Measurements from ENCODE around the gene RNF144B.
"Not testable (repeated sequence)": the region's sequence is repeated elsewhere in the genome, so short reads cannot be mapped to it uniquely, and the experiment has no call there.

The RNF144B gene

GRCh38 chr6:18441251-18441979, 54.3 kb downstream of the RNF144B start:
- no peak for DNase-seq (ENCODE audit: low read depth, low spot score)

GRCh38 chr6:18444111-18444510, 57.0 kb downstream of the RNF144B start:
- DNase-seq (ENCODE audit: low read depth, low spot score): no peak

- DNase-seq (ENCODE audit: low read depth, low spot score): no peak
These were observed 58.1 kb downstream of the RNF144B start for GRCh38 chr6:18445228-18445627.

- no peak for DNase-seq (ENCODE audit: low read depth, low spot score)
These were observed 59.6 kb downstream of the RNF144B start for GRCh38 chr6:18446771-18447170.

- no peak for DNase-seq (ENCODE audit: low read depth, low spot score)
These were observed 60.4 kb downstream of the RNF144B start for GRCh38 chr6:18447552-18447951.

GRCh38 chr6:18451756-18452155, 64.6 kb downstream of the RNF144B start:
- no peak for DNase-seq (ENCODE audit: low read depth, low spot score)

- no peak for DNase-seq (ENCODE audit: low read depth, low spot score)
These were observed 67.3 kb downstream of the RNF144B start for GRCh38 chr6:18454446-18454845.

- no peak for DNase-seq (ENCODE audit: low read depth, low spot score)
These were observed 70.1 kb downstream of the RNF144B start for GRCh38 chr6:18457065-18457737.

- not testable (repeated sequence) for DNase-seq (ENCODE audit: low read depth, low spot score)
These were observed 70.9 kb downstream of the RNF144B start for GRCh38 chr6:18458086-18458485.

GRCh38 chr6:18463429-18463828, 76.3 kb downstream of the RNF144B start:
- DNase-seq (ENCODE audit: low read depth, low spot score): no peak

GRCh38 chr6:18464176-18464575, 77.0 kb downstream of the RNF144B start:
- DNase-seq (ENCODE audit: low read depth, low spot score): no peak

GRCh38 chr6:18465410-18466154, 78.4 kb downstream of the RNF144B start:
- no peak for DNase-seq (ENCODE audit: low read depth, low spot score)

- DNase-seq (ENCODE audit: low read depth, low spot score): no peak
These were observed 80.8 kb downstream of the RNF144B start for GRCh38 chr6:18467741-18468502.

- DNase-seq (ENCODE audit: low read depth, low spot score): no peak
These were observed 81.3 kb downstream of the RNF144B start for GRCh38 chr6:18468503-18468843.

- no peak for DNase-seq (ENCODE audit: low read depth, low spot score)
These were observed 82.4 kb downstream of the RNF144B start for GRCh38 chr6:18469536-18469935.

GRCh38 chr6:18471232-18471964, 84.2 kb downstream of the RNF144B start:
- DNase-seq (ENCODE audit: low read depth, low spot score): no peak

GRCh38 chr6:18472941-18473340, 85.8 kb downstream of the RNF144B start:
- DNase-seq (ENCODE audit: low read depth, low spot score): no peak

- no peak for DNase-seq (ENCODE audit: low read depth, low spot score)
These were observed 86.6 kb downstream of the RNF144B start for GRCh38 chr6:18473755-18474154.

GRCh38 chr6:18477301-18477941, 90.3 kb downstream of the RNF144B start:
- DNase-seq (ENCODE audit: low read depth, low spot score): no peak

GRCh38 chr6:18478610-18479009, 91.5 kb downstream of the RNF144B start:
- no peak for DNase-seq (ENCODE audit: low read depth, low spot score)

GRCh38 chr6:18481870-18482269, 94.7 kb downstream of the RNF144B start:
- no peak for DNase-seq (ENCODE audit: low read depth, low spot score)

Measured in activated naive CD8-positive, alpha-beta T cell treated with anti-CD3 and anti-CD28 coated beads, Interleukin-2, amount 50 U/mL, for 16 hours (primary cell).